GM19372 (cell line): ENCODE measurements around the gene C4B.
"Not testable (repeated sequence)": the region's sequence is repeated elsewhere in the genome, so short reads cannot be mapped to it uniquely, and the experiment has no call there.

ENCODE experiments used
- ATAC-seq: cut with Tn5 transposase; IDR thresholded peaks from one replicate; pipeline ENCODE4 v1.9.1; 2021; ENCODE audit warnings: mild to moderate bottlenecking, low read depth, moderate library complexity; ENCODE audit not compliant: unreplicated experiment

The C4B gene

DNA sequence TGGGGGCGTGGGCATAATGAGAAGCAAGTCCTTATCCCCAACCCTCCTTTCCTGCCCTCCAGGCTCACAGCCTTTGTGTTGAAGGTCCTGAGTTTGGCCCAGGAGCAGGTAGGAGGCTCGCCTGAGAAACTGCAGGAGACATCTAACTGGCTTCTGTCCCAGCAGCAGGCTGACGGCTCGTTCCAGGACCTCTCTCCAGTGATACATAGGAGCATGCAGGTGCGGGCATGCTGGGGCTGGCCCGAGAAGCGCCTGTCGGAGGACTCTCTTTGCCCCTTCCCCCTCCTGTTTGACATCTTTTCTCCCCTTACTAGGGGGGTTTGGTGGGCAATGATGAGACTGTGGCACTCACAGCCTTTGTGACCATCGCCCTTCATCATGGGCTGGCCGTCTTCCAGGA lies 14.0 kb downstream of the C4B start:
- not testable (repeated sequence) for ATAC-seq

DNA sequence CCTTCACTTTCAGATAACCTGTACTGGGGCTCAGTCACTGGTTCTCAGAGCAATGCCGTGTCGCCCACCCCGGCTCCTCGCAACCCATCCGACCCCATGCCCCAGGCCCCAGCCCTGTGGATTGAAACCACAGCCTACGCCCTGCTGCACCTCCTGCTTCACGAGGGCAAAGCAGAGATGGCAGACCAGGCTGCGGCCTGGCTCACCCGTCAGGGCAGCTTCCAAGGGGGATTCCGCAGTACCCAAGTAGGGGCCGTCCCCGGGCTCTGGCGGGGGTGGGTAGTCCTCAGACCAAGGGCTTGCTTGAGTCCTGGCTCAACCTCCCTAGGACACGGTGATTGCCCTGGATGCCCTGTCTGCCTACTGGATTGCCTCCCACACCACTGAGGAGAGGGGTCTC lies 15.0 kb downstream of the C4B start:
- ATAC-seq: not testable (repeated sequence)

DNA sequence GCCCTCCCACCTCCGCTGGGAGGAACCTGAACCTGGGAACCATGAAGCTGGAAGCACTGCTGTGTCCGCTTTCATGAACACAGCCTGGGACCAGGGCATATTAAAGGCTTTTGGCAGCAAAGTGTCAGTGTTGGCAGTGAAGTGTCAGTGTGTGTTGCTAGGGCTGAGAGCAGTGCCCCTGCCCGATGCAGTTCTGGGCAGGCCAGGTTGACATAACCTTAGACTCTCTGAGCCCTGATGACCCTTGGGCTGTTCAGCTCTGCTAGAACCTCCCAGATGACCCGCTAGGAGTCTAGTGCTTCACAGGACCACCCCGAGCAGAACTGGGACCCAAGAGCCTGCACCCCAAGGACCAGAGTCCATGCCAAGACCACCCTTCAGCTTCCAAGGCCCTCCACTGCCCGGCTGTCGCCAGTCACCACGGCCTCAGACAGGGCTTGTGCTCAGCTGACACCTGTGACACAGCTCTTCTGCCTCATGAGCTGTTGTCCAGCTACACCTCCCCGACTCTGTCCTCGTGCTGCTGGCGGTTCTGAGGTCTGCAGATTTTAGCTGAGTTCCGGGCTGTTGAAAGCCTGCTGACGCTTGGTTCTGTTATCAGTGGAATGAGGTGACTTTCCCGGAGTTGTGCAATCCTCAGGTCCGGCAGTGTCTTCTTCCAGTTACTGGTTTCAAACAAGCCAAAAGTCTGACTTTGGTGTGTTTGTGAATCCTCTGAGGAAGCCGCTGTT lies 20.9 kb downstream of the C4B start:
- not testable (repeated sequence) for ATAC-seq

DNA sequence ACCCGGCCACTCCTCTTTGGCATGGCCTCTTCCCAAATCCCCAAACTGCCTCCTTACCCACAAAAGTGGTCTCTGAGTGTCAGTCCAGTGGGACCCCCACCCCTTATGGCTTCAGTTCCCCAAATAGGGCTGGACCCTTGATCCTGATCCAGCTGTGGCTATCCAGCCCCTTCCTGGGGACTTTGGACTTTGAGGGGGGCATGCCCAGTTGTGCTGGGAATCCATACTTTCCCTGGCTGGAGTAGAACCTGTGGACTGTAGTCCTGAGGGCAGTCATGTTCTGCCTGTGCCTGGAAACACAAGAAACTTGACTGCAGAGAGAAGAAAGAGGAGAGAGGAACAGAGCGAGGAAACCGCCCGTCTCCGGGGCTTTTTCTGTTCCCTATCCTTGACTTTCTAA lies 22.5 kb downstream of the C4B start:
- not testable (repeated sequence) for ATAC-seq

DNA sequence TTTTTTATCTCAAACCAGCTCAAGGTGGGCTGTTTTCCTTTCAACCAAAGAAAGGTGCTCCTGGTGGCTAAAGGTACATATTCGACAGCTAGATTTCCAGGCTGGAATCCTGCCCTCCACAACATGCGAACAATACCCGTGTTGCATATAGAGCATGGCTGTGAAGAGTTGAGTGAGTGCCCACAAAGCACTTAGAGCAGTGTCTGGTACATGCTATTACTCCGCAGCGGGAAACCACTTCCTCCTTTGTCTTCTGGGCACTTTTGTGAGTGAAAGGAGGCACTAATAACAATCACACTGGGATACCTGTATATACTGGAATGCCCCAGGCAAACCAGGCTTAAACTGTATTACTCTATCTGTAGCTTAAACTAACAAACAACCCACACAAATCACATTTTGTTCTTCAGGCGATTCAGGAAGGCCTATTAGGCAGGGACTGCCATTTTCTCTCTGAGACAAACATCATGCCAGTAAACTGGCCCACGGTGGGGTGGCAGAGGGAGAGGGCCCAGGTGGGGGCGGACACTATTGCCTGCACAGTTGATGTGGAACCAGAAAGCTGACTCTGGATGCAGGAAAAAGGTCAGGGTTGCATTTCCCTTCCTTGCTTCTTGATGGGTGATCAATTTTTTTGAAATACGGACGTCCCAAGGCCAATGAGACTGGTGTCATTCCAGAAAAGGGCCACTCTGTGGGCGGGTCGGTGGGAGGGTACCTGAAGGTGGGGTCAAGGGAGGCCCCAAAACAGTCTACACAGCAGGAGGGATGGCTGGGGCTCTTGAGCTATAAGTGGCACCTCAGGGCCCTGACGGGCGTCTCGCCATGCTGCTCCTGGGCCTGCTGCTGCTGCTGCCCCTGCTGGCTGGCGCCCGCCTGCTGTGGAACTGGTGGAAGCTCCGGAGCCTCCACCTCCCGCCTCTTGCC lies 23.3 kb downstream of the C4B start, which contains the start of gene CYP21A2:
CYP21A2 (plus strand) TSS at position 818 of the 927 bp plus-strand sequence; CDS start at position 826, 8 bp downstream.
- not testable (repeated sequence) for ATAC-seq

DNA sequence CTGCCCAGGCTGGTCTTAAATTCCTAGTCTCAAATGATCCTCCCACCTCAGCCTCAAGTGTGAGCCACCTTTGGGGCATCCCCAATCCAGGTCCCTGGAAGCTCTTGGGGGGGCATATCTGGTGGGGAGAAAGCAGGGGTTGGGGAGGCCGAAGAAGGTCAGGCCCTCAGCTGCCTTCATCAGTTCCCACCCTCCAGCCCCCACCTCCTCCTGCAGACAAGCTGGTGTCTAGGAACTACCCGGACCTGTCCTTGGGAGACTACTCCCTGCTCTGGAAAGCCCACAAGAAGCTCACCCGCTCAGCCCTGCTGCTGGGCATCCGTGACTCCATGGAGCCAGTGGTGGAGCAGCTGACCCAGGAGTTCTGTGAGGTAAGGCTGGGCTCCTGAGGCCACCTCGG lies 24.3 kb downstream of the C4B start:
- ATAC-seq: not testable (repeated sequence)

DNA sequence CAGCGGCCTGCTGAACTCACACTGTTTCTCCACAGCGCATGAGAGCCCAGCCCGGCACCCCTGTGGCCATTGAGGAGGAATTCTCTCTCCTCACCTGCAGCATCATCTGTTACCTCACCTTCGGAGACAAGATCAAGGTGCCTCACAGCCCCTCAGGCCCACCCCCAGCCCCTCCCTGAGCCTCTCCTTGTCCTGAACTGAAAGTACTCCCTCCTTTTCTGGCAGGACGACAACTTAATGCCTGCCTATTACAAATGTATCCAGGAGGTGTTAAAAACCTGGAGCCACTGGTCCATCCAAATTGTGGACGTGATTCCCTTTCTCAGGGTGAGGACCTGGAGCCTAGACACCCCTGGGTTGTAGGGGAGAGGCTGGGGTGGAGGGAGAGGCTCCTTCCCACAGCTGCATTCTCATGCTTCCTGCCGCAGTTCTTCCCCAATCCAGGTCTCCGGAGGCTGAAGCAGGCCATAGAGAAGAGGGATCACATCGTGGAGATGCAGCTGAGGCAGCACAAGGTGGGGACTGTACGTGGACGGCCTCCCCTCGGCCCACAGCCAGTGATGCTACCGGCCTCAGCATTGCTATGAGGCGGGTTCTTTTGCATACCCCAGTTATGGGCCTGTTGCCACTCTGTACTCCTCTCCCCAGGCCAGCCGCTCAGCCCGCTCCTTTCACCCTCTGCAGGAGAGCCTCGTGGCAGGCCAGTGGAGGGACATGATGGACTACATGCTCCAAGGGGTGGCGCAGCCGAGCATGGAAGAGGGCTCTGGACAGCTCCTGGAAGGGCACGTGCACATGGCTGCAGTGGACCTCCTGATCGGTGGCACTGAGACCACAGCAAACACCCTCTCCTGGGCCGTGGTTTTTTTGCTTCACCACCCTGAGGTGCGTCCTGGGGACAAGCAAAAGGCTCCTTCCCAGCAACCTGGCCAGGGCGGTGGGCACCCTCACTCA lies 25.0 kb downstream of the C4B start:
- not testable (repeated sequence) for ATAC-seq

DNA sequence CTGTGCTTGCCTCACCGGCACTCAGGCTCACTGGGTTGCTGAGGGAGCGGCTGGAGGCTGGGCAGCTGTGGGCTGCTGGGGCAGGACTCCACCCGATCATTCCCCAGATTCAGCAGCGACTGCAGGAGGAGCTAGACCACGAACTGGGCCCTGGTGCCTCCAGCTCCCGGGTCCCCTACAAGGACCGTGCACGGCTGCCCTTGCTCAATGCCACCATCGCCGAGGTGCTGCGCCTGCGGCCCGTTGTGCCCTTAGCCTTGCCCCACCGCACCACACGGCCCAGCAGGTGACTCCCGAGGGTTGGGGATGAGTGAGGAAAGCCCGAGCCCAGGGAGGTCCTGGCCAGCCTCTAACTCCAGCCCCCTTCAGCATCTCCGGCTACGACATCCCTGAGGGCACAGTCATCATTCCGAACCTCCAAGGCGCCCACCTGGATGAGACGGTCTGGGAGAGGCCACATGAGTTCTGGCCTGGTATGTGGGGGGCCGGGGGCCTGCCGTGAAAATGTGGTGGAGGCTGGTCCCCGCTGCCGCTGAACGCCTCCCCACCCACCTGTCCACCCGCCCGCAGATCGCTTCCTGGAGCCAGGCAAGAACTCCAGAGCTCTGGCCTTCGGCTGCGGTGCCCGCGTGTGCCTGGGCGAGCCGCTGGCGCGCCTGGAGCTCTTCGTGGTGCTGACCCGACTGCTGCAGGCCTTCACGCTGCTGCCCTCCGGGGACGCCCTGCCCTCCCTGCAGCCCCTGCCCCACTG lies 25.9 kb downstream of the C4B start:
- ATAC-seq: not testable (repeated sequence)

DNA sequence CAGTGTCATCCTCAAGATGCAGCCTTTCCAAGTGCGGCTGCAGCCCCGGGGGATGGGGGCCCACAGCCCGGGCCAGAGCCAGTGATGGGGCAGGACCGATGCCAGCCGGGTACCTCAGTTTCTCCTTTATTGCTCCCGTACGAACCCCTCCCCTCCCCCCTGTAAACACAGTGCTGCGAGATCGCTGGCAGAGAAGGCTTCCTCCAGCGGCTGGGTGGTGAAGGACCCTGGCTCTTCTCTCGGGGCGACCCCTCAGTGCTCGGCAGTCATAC lies 26.4 kb downstream of the C4B start:
- ATAC-seq: not testable (repeated sequence)

DNA sequence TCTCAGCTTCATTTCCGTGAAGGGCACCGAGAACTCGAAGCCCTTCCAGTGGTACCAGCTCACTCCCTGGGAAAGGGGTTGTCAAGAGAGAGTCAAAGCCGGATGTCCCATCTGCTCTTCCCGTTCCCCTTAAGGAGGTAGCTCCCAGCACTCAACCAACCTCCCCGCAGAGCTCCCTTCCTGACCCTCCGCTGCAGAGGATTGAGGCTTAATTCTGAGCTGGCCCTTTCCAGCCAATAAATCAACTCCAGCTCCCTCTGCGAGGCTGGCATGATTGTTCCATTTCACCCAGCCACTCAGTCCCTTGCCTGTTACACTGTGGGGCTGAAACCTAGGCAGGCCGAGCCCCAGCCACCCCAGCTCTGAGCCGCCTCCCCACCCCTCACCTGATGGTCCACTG lies 26.8 kb downstream of the C4B start:
- not testable (repeated sequence) for ATAC-seq

DNA sequence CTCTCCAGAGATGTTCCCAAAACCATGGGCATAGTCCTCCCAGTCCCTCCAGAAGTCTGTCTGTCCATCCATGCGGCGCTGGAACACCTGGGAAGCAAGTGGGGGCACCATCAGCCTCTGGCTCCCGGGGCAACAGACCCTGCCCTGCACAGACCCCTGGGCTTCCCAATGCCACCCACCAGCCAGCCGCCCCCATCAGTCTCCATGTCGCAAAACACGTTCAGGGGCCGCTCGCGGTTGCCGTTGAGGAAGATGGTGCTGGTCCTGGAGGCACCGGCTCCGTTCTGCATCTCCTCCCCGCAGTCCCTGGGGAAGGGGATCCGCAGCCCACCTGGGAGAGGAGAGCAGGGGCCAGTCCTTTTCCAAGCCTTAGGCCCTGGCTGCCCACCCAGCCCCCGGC lies 27.7 kb downstream of the C4B start:
- ATAC-seq: not testable (repeated sequence)

DNA sequence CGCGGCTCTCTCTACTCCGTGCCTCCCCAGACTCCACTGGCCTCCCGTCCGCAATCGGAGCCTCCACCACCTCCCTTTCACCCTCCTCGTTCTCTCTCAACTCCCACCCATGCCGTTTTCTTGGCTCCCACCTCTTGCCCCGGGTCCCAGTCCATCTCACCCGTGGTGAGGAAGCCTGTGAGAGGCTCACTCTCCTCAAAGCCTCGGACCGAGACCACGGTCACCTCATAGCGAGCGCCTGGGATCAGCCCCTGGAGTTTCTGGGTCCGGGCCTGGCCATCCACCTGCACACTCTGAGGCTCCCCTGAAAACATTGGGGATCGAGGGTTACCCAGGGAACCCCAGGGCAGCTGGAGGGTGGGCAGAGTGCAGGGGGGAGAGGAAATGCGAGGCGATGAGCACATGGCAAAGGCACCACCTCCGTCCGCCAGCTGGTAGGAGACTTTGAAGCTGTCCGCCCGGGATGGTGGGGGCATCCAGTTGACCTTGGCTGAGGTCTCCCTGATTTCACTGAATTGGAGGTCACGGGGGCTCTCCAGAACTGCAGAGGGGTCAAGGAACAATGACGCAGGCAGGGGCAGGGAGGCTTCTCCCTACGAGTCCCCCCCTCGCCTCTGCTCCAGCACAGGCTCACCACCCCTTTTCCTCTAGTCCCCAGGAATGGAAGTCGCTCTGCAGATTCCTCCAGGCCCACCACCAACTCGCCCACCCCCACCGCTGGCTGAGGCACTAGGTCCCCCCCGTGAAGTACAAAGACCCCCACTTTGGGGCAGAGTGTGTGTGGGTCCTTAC lies 29.2 kb downstream of the C4B start:
- not testable (repeated sequence) for ATAC-seq

DNA sequence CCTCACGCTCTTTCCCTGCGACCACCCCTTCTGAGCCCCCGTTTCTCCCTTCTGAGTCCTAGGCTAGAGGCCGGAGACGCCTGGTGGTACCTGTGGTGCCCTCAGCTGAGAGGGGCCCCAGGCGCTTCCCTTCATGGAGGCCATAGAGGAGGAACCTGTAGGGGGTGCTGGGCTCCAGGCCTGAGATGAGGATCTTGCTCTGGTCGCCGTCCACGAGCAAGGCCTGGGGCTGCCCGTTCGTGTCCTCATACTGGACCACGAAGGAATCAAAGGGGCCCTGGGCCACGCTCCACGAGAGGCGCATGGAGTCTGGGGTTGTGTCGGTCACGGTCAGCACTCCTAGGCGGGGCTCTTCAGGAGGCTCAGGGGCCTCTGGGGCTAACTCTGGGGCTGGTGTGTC lies 30.3 kb downstream of the C4B start:
- ATAC-seq: not testable (repeated sequence)

DNA sequence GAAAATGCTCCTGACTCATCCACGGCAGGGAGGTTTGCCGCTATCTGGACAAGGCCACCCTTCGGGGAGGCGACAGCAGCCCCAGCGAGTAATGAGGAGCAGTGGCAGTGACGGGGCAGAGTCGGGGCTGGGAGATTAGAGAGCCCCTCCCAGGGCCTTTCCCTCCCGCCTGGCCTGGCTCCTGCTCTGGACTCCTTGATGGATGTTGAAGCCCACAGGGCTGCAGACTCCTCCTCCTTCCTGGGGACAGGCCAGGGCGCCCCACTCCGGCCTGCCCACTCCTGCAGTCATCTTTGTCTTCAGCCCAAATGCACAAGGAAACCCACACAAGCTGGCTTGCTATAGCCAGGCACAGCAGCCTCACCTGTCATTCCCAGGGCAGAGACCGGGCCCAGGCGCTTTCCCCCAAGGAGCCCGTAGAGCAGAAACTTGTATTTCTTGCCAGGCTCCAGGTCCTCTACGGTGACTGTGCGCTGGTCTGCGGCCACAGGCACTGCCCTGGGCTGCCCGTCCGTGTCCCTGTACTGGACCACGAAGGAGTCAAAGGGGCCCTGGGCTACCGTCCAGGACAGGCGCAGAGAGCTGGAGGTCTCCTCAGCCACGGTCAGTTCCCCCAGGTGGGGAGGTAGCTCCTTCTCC lies 31.3 kb downstream of the C4B start:
- ATAC-seq: no peak

DNA sequence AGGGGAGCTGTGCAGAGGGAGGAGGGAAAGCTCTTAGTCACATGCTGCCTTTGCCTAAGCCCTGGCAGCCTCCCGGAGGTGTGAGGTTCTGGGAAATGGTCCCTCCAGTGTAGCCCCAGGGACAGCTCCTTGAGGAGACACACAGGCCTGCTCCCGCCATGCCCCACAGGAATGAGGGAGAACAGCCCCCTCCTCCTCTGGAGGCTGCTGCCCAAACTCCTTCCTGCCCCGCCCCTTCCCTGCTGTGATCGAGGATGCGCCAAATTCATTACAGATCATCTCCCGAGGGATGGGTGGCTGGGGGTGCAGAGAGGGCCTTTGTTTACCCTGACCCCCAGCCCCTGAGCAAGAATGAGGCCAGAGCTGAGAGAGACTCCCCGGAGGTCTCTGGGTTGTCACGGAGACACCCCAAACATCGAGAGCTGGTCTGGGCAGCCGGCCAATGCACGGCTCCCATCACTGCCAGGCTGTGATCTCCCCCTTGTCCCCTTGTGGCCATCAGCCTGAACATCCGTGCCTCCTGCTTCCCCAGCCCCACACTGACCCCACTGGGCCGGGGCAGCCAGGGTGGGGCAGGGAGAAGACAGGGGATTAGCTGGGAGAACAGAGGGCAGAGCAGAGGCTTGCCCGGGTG lies 32.0 kb downstream of the C4B start:
- no peak for ATAC-seq

DNA sequence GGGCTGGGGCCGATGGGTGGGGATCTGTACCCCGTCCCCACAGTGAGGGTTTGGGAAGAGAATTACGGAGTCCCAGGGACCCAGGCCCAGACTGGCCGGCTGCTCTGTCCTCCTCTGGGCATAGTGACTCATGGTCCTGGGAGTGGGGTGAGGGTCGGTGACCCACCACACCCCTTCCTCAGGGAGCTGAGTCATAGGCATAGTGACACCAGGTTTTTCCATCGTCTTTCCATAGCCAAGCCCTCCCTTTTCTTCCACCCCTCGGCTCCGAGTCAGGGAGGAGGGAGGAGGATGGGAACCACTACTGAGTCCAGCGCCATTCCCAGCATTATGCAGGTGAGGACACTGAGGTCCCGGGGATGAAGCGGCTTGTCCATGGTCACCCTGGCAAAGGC lies 32.5 kb downstream of the C4B start:
- no peak for ATAC-seq

DNA sequence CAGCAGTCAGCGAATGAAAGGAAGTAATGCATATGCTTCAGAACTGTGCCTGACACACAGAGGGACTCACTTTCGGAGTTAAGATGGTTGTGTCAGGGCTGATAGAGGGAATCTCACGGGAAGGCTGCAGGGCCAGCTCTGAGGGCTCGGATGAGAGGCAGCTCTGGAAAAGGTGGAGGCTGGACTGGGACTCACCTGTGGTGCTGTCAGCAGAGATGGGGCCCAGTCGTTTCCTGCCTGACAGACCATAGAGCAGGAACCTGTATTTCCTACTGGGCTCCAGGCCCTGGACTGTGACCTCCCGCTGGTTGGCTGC lies 32.9 kb downstream of the C4B start:
- no peak for ATAC-seq
